HCT116 (cell line): ENCODE measurements around the gene KIF18B. TPM values are rescaled to one million over a fixed set of nuclear protein-coding genes. Genes with fewer than 3 reads are reported as not detected.

Experiments
- ATAC-seq: fragments of 200-7000 bp; cut with Tn5 transposase; 2 replicates; pipeline ENCODE4 v1.9.1; 2020; ENCODE audit warnings: mild to moderate bottlenecking, moderate library complexity
- BruUV-seq: library from RNA; stranded (reverse); fragments of 400-500 nt; replicated peaks from 2 replicates; lab custom pipeline; 2021; lab: Mats Ljungman, UMichigan
- CTCF ChIA-PET: fragments of 300-600 bp; sonication (Branson Sonifier 250); formaldehyde crosslinking; loops from one replicate; lab custom pipeline; 2021; ENCODE audit warnings: antibody characterized with exemption; lab: Charles Lee
- POLR2A ChIA-PET: fragments of 300-600, 350-600 bp; sonication (Branson Sonifier 250); formaldehyde crosslinking; loops from one replicate; lab custom pipeline; 2021; ENCODE audit warnings: antibody characterized with exemption; lab: Charles Lee
- RAD21 ChIA-PET, 2 experiments: fragments of 300-600 bp; sonication (Branson Sonifier 250); formaldehyde crosslinking; loops; one replicate each; lab custom pipeline; 2023; ENCODE audit warnings: low total read pairs in 2 of 2; ENCODE audit not compliant: uncharacterized antibody in 2 of 2, unreplicated experiment in 2 of 2, low non-redundant PET in 1 of 2; lab: Charles Lee
- DNase-seq: peaks from one replicate; pipeline ENCODE4 v3.0.0-alpha.2; 2010; ENCODE audit warnings: low read depth, low spot score
- H2AFZ ChIP-seq: fragments of 200-600 bp; shearing (Covaris generic), sonication (generic); 2 replicates; pipeline ENCODE4 v1.6.1; 2017; ENCODE audit warnings: low read depth, mixed run types, mixed read lengths, antibody characterized with exemption, low read length; ENCODE audit not compliant: poor library complexity, severe bottlenecking
- H3K27ac ChIP-seq: 2 replicates; pipeline ENCODE4 v1.5.1; 2012; ENCODE audit warnings: low read depth, low read length
- H3K27me3 ChIP-seq: fragments of 200-600 bp; sonication (generic); 2 replicates; pipeline ENCODE4 v1.6.1; 2016; ENCODE audit warnings: mixed run types, low read length, mixed read lengths; ENCODE audit not compliant: insufficient read depth
- H3K36me3 ChIP-seq, 2 experiments: fragments of 200-500 bp in 1 of 2; fragments of 200-600 bp in 1 of 2; sonication (Bioruptor generic) in 1 of 2; sonication (generic) in 1 of 2; 2 replicates each; pipeline versions ENCODE4 v1.5.1 to v1.6.1; 2014 to 2016; ENCODE audit warnings: low read length in 2 of 2, inconsistent platforms in 1 of 2, mixed read lengths in 1 of 2, mixed run types in 1 of 2; ENCODE audit not compliant: insufficient read depth in 2 of 2, control insufficient read depth in 1 of 2
- H3K4me1 ChIP-seq, 2 experiments: fragments of 200-600 bp in 1 of 2; sonication (generic) in 1 of 2; 2 replicates each; pipeline versions ENCODE4 v1.5.1 to v1.6.1; 2012 to 2017; ENCODE audit warnings: low read length in 2 of 2, inconsistent platforms in 1 of 2, mild to moderate bottlenecking in 1 of 2, mixed read lengths in 1 of 2, mixed run types in 1 of 2, moderate library complexity in 1 of 2; ENCODE audit not compliant: insufficient read depth in 2 of 2, control insufficient read depth in 1 of 2
- H3K4me2 ChIP-seq: fragments of 200-600 bp; sonication (generic); 2 replicates; pipeline ENCODE4 v1.6.1; 2017; ENCODE audit warnings: mixed run types, low read length, mixed read lengths
- H3K4me3 ChIP-seq, 2 experiments: fragments of 200-600 bp in 1 of 2; sonication (generic) in 1 of 2; replicated peaks in 1 of 2; 2 replicates each; pipeline ENCODE4 v1.5.1; 2011 to 2016; ENCODE audit warnings: low read length in 2 of 2, control low read depth in 1 of 2, low read depth in 1 of 2, mild to moderate bottlenecking in 1 of 2, mixed read lengths in 1 of 2, mixed run types in 1 of 2
- H3K79me2 ChIP-seq: fragments of 200-600 bp; sonication (generic); 2 replicates; pipeline ENCODE4 v1.6.1; 2017; ENCODE audit warnings: mild to moderate bottlenecking, mixed run types, low read length, moderate library complexity, mixed read lengths; ENCODE audit not compliant: insufficient read depth
- H3K9ac ChIP-seq: fragments of 200-600 bp; sonication (generic); 2 replicates; pipeline ENCODE4 v1.6.1; 2016; ENCODE audit warnings: low read length, mixed read lengths
- H3K9me2 ChIP-seq: fragments of 200-600 bp; sonication (generic), shearing (Covaris generic); 2 replicates; pipeline ENCODE4 v1.6.1; 2017; ENCODE audit warnings: mixed run types, mild to moderate bottlenecking, moderate library complexity; ENCODE audit not compliant: insufficient read depth
- H3K9me3 ChIP-seq, 2 experiments: fragments of 200-500 bp in 1 of 2; fragments of 200-600 bp in 1 of 2; sonication (Bioruptor generic) in 1 of 2; sonication (generic) in 1 of 2; 2 replicates each; pipeline ENCODE4 v1.6.1; 2014 to 2017; ENCODE audit warnings: low read length in 2 of 2, mixed read lengths in 2 of 2, inconsistent platforms in 1 of 2, low read depth in 1 of 2, mild to moderate bottlenecking in 1 of 2, mixed run types in 1 of 2, moderate library complexity in 1 of 2; ENCODE audit not compliant: control insufficient read depth in 1 of 2, insufficient read depth in 1 of 2
- H4K20me1 ChIP-seq: fragments of 200-600 bp; sonication (generic), shearing (Covaris generic); 2 replicates; pipeline ENCODE4 v1.6.1; 2017; ENCODE audit warnings: mixed run types, mild to moderate bottlenecking, moderate library complexity; ENCODE audit not compliant: insufficient read depth
- CTCF ChIP-seq, 3 experiments: fragments of 200-600 bp in 1 of 3; sonication (generic) in 1 of 3; IDR thresholded peaks in 2 of 3; conservative IDR thresholded peaks in 1 of 3; 2 replicates each; pipeline ENCODE4 v1.5.1; 2012 to 2017; ENCODE audit warnings: low read depth in 2 of 3, low read length in 2 of 3, antibody characterized with exemption in 1 of 3, borderline replicate concordance in 1 of 3, control low read depth in 1 of 3, mild to moderate bottlenecking in 1 of 3, mixed read lengths in 1 of 3, mixed run types in 1 of 3, moderate library complexity in 1 of 3; ENCODE audit not compliant: insufficient read depth in 1 of 3
- POLR2AphosphoS5 ChIP-seq: IDR thresholded peaks from 2 replicates; pipeline ENCODE4 v1.6.1; 2011; ENCODE audit warnings: mild to moderate bottlenecking, low read depth, low read length, moderate library complexity
- RAD21 ChIP-seq: IDR thresholded peaks from 2 replicates; pipeline ENCODE4 v1.6.1; 2012; ENCODE audit warnings: low read depth, mild to moderate bottlenecking
- SRF ChIP-seq: IDR thresholded peaks from 2 replicates; pipeline ENCODE4 v1.6.1; 2012; ENCODE audit warnings: low read depth
- ZFX ChIP-seq: fragments of 450-650 bp; IDR thresholded peaks from 2 replicates; pipeline ENCODE4 v1.6.1; 2017
- intact Hi-C: fragments of 100-400 bp; cut with micrococcal nuclease; formaldehyde crosslinking; loops from 2 replicates; pipeline ENCODE4 v1.10.0; 2022
- total RNA-seq: library from RNA; stranded (reverse); gene quantifications from one replicate; pipeline ENCODE4 v1.2.1, GENCODE V29; 2021; ENCODE audit not compliant: unreplicated experiment

KIF18B gene
- total RNA-seq, 1 experiment from 2014 or later, result 76.4 TPM

DNA sequence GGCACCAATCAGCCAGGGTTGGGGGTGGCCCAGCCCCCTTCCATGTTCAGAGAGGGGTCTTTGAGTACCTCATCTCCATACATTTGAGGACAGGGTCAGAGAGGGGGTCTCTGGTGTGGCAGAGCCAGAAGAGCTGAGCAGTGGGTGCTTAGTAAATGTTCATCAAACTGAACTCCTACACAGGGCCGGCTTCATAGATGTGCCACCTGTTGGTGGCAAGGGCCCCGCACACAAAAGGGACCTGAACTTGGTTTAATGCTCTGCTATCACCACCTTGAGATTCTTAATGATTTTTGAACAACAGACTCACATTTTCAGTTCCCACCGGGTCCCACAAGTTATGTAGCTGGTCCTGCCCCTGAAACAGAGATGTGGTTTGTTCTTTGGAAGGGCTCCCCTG lies 29.5 kb upstream of the KIF18B start:
- Histone ChIP-seq H3K4me3 (no peak overlapping the region), H4K20me1 (no peaks in the 10 kb centered on the region), H3K36me3 (no peaks in the 10 kb centered on the region), H3K4me1 (peaks cover 0 to 12% of the 10 kb centered on the region in 2 experiments; a peak in 2 of 4 replicates), H3K9ac (no peak overlapping the region), H3K79me2 (no peaks in the 10 kb centered on the region), H3K4me2 (no peak overlapping the region), H3K27me3 (no peaks in the 10 kb centered on the region), H2AFZ (no peak overlapping the region), H3K9me2 (no peaks in the 10 kb centered on the region), H3K27ac (no peak overlapping the region), H3K9me3 (no peaks in the 10 kb centered on the region)
- no peak for DNase-seq
- no TSS peak for BruUV-seq
- POLR2A ChIA-PET, result no interaction called here
- peak; percentile 70 for ATAC-seq
- TF ChIP-seq ZFX, result no peak
- TF ChIP-seq CTCF (IDR thresholded peaks at IDR 0.05 in 2 of 3, conservative IDR thresholded peaks at IDR 0.05 in 1 of 3; ENCODE audit: borderline replicate concordance in 1 of 3, insufficient read depth in 1 of 3, low read depth in 2 of 3, low read length in 2 of 3), result peak in 2 of 3 experiments; percentile 25 to 34; a peak in 4 of 6 replicates
- RAD21 ChIA-PET, result no interaction called here
- CTCF ChIA-PET, result interaction anchor here (1.1 kb wide), 1 partner anchor 57 kb away, joined by 3 read pairs; no protein-coding TSS in a partner anchor
- intact Hi-C loops, result no loop called here

DNA sequence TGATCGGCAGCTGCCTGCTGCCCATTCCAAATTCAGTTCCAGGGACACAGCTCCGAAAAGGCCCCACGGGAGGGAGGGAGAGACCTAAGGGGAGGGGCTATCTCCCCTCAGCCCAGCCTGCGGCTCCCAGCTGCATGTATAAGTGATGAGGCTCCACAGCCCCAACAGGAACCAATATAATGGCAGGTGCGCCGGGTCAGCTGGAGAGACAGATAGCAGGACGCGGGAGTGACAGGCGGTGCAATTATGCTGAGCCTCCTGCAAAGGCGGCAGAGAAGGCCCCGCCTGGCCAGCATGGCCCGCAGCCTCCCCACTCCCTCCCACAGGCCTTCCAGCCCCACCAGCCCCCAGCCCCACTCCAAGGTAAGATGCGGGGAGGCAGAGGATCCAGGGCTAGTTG lies 28.6 kb upstream of the KIF18B start:
- ATAC-seq, result no peak
- Histone ChIP-seq H3K79me2 (no peaks in the 10 kb centered on the region), H3K27me3 (no peaks in the 10 kb centered on the region), H3K4me2 (no peak overlapping the region), H3K27ac (no peak overlapping the region), H3K4me3 (no peak overlapping the region), H3K9me3 (no peaks in the 10 kb centered on the region), H3K9ac (no peak overlapping the region), H3K36me3 (no peaks in the 10 kb centered on the region), H3K4me1 (peaks cover 0 to 16% of the 10 kb centered on the region in 2 experiments; a peak in 2 of 4 replicates), H4K20me1 (no peaks in the 10 kb centered on the region), H3K9me2 (no peaks in the 10 kb centered on the region), H2AFZ (no peak overlapping the region)
- TF ChIP-seq SRF, result no peak
- TF ChIP-seq CTCF (IDR thresholded peaks at IDR 0.05 in 2 of 3, conservative IDR thresholded peaks at IDR 0.05 in 1 of 3; ENCODE audit: borderline replicate concordance in 1 of 3, insufficient read depth in 1 of 3, low read depth in 2 of 3, low read length in 2 of 3), result no peak
- TF ChIP-seq POLR2AphosphoS5, result no peak
- TF ChIP-seq RAD21, result no peak
- ChIA-PET POLR2A (no interaction called here), CTCF (no interaction called here), RAD21 (no interaction called here)
- BruUV-seq, result no TSS peak
- intact Hi-C loops, result no loop called here
- no peak for DNase-seq
